CD4-positive, alpha-beta T cell treated with Interleukin-21 for 1 hour (primary cell): ENCODE results near the gene PPP1R37.

Source experiments
- DNase-seq: peaks from one replicate; pipeline ENCODE4 v3.0.0-alpha.2; 2020

Gene PPP1R37

GRCh38 chr19:45092747-45093678 is at the start of gene PPP1R37:
TSS of gene PPP1R37 (plus strand) at chr19:45093179. CDS start at chr19:45093326, 147 bp downstream.
- DNase-seq = peak; percentile 96

GRCh38 chr19:45045671-45046353 is 47.2 kb upstream of the PPP1R37 start:
- DNase-seq = no peak

- DNase-seq = no peak
These were observed 46.6 kb upstream of the PPP1R37 start for GRCh38 chr19:45046355-45046754.

- no peak for DNase-seq
These were observed 45.7 kb upstream of the PPP1R37 start for GRCh38 chr19:45047188-45047797.

GRCh38 chr19:45049073-45049736 is 43.8 kb upstream of the PPP1R37 start:
- DNase-seq = no peak

GRCh38 chr19:45050036-45050435 is 42.9 kb upstream of the PPP1R37 start:
- DNase-seq = no peak

GRCh38 chr19:45051929-45052579 is 40.9 kb upstream of the PPP1R37 start:
- DNase-seq = no peak

- DNase-seq = no peak
These were observed 36.1 kb upstream of the PPP1R37 start for GRCh38 chr19:45056831-45057230.

GRCh38 chr19:45057444-45057843 is 35.5 kb upstream of the PPP1R37 start:
- no peak for DNase-seq

- no peak for DNase-seq
These were observed 34.3 kb upstream of the PPP1R37 start for GRCh38 chr19:45058622-45059159.

GRCh38 chr19:45059258-45059965 is 33.6 kb upstream of the PPP1R37 start:
- peak; percentile 87 for DNase-seq

- no peak for DNase-seq
These were observed 31.0 kb upstream of the PPP1R37 start for GRCh38 chr19:45061965-45062364.

GRCh38 chr19:45063851-45064801 is 28.9 kb upstream of the PPP1R37 start:
- no peak for DNase-seq

GRCh38 chr19:45066921-45067661 is 25.9 kb upstream of the PPP1R37 start:
- DNase-seq = no peak

GRCh38 chr19:45068041-45068440 is 24.9 kb upstream of the PPP1R37 start:
- DNase-seq = no peak

- no peak for DNase-seq
These were observed 23.9 kb upstream of the PPP1R37 start for GRCh38 chr19:45069056-45069455.

GRCh38 chr19:45070214-45070613 is 22.8 kb upstream of the PPP1R37 start:
- no peak for DNase-seq

GRCh38 chr19:45070861-45071544 is 22.0 kb upstream of the PPP1R37 start:
- no peak for DNase-seq

GRCh38 chr19:45071545-45071938 is 21.4 kb upstream of the PPP1R37 start:
- no peak for DNase-seq
